Measurements from ENCODE around the gene LTBP4.

Gene LTBP4

DNA sequence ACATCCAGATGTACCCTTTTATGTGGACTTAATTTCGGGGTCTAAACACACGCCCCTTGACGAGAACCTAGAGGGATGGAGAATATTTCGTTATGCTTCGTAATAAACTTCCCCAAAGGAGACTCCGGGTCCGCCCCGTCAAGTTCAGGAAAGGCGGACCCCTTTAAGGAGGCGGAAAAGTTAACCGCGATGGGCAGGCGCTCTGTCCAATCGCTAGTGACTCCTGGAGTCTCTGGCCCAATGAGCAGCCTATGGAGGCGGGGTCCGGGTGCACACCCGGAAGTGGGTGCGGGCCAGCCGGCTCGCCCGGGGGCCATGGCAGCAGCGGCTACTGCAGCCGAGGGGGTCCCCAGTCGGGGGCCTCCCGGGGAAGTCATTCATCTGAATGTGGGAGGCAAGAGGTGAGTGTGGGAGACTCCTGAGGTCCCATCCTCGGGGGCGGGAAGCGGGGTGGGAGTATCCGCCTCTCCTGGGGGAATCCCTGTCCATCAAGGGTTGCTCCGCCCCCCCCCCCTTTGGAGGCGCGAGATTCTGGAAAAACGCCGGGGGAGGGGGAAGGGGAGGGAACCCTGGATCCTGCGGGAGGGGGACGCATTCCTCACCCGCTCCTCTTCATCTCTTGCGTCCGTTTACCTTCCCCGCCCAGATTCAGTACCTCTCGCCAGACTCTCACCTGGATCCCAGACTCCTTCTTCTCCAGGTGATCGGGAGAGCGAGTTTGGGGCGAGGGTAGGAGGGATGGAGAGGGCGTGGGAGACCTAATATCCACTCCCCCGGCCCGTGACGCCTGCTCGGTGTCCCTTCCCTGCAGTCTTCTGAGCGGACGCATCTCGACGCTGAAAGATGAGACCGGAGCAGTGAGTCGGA is 24.4 kb upstream of the LTBP4 start, which contains the start of gene SHKBP1:
Gene SHKBP1, plus strand, starts transcription at position 289 of the 867 bp plus-strand sequence. Its CDS starts 27 bp downstream, at position 316.
- ChIA-PET CTCF (no interaction called here), POLR2A (interaction anchor here (0.5 kb wide), 1 partner anchor 240 kb away, joined by 8 read pairs; no protein-coding TSS in a partner anchor)
- TF ChIP-seq, protein P1, sequence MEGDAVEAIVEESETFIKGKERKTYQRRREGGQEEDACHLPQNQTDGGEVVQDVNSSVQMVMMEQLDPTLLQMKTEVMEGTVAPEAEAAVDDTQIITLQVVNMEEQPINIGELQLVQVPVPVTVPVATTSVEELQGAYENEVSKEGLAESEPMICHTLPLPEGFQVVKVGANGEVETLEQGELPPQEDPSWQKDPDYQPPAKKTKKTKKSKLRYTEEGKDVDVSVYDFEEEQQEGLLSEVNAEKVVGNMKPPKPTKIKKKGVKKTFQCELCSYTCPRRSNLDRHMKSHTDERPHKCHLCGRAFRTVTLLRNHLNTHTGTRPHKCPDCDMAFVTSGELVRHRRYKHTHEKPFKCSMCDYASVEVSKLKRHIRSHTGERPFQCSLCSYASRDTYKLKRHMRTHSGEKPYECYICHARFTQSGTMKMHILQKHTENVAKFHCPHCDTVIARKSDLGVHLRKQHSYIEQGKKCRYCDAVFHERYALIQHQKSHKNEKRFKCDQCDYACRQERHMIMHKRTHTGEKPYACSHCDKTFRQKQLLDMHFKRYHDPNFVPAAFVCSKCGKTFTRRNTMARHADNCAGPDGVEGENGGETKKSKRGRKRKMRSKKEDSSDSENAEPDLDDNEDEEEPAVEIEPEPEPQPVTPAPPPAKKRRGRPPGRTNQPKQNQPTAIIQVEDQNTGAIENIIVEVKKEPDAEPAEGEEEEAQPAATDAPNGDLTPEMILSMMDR (IDR thresholded peaks at IDR 0.05; ENCODE audit: control extremely low read depth, extremely low read depth, low read depth, missing control alignments): no peak

DNA sequence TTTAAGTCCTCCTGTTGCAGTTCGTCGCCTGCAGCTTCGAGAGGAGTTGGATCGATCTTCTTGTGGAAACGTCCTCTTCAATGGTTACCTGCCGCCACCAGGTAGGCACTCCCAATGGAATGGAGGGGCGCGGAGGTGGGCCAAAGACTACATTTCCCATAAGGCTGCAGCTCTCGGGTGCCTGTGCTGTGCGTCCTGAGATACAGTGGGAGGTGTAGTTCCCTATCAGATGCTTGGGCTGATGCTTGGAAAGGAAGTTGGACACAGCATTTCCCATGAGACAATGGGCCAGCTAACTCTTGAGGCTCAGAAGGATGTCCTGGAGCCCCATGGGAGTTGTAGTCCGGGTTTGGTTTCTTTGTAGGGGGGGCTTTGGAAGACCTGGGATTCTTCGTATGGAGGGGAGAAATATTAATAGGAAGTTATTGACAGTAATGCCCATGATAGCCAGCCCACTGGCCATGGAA is 22.7 kb upstream of the LTBP4 start:
- TF ChIP-seq, protein P1 (IDR thresholded peaks at IDR 0.05; ENCODE audit: control extremely low read depth, extremely low read depth, low read depth, missing control alignments): no peak
- CTCF ChIA-PET: interaction anchor here (0.8 to 1.5 kb wide), 3 partner anchors 8 to 273 kb away, joined by 3 to 7 read pairs (median 3); no protein-coding TSS in a partner anchor
- DNase-seq (ENCODE audit: extremely low spot score): no peak
- POLR2A ChIA-PET: no interaction called here

More for the DNA sequence above, 24.4 kb upstream of the LTBP4 start, which contains the start of gene SHKBP1:
- peak; percentile 99 for DNase-seq (ENCODE audit: extremely low spot score)

DNA sequence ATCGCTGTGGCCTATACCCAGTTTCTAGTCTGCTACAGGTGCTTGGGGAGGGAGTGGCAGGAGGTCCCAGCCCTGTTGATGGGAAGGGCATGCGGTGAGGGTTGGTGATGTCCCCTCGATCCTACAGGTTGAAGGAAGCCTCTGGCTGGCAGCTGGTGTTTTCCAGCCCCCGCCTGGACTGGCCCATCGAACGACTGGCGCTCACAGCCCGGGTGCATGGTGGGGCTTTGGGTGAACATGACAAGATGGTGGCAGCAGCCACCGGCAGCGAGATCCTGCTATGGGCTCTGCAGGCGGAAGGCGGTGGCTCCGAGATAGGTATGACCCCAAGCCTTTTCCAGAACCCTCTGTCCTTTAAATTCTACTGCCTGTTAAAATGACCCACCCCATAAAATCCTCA is 20.6 kb upstream of the LTBP4 start:
- POLR2A ChIA-PET: no interaction called here
- CTCF ChIA-PET: interaction anchor here (0.9 to 1.1 kb wide), 2 partner anchors 19 to 57 kb away, joined by 3 read pairs; no protein-coding TSS in a partner anchor
- DNase-seq (ENCODE audit: extremely low spot score): no peak
- TF ChIP-seq, protein P1 (IDR thresholded peaks at IDR 0.05; ENCODE audit: control extremely low read depth, extremely low read depth, low read depth, missing control alignments): no peak

DNA sequence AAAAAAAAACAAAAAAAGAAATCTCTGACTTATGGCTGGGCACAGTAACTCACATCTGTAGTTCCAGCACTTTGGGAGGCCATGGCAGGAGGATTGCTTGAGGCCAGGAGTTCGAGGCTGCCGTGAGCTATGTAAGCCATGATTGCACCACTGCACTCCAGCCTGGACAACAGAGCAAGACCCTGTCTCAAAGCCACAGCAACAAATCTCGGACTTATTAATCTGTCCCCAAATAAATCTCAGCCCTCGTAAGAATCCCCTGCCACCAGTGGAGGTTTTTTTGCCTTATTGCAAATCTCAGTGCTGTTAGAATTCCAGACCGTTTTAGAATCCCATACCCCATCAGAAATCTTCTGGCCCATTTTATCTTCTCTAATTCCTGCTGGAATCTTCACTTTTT is 19.6 kb upstream of the LTBP4 start:
- no peak for DNase-seq (ENCODE audit: extremely low spot score)
- TF ChIP-seq, protein P1 (IDR thresholded peaks at IDR 0.05; ENCODE audit: control extremely low read depth, extremely low read depth, low read depth, missing control alignments): no peak
- POLR2A ChIA-PET: no interaction called here
- CTCF ChIA-PET: interaction anchor here (0.9 to 1.4 kb wide), 3 partner anchors 18 to 58 kb away, joined by 3 read pairs; partner anchors contain the start of gene LTBP4

DNA sequence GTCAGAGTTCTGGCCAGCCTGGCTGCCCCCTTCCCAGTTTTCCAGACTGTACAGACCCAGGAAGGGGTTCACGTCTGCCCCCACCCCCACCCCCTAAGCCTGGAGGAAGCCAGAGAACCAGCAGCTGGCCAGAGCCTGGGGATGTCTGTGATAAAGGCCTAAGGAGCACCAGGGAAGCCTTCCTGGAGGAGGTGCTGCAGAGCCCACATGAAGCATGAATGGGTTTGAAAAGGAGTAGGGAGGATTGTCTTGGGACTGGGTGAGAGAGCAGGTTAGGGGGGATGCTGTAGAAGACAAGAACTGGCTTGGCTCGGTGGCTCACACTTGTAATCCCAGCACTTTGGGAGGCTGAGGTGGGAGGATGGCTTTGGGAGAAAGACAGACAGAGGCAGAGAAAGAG is 18.7 kb upstream of the LTBP4 start:
- CTCF ChIA-PET: interaction anchor here (1.4 kb wide), 1 partner anchor 18 kb away, joined by 3 read pairs; the partner anchor contains the start of gene LTBP4
- TF ChIP-seq, protein P1 (IDR thresholded peaks at IDR 0.05; ENCODE audit: control extremely low read depth, extremely low read depth, low read depth, missing control alignments): no peak
- POLR2A ChIA-PET: no interaction called here
- no peak for DNase-seq (ENCODE audit: extremely low spot score)

DNA sequence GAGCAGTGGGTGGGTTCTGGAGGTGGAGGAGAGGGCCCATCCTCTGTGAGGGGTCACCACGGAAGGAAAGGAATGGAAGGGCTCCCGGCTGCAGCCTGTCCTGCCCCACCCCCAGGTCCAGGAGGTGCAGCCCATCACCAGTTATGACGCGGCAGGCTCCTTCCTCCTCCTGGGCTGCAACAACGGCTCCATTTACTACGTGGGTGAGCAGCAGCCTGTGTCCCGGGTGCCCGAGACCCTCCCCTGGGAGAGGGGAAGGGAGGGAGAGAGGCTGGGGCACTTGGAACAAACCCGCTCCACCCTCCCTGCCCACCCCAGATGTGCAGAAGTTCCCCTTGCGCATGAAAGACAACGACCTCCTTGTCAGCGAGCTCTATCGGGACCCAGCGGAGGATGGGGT is 17.9 kb upstream of the LTBP4 start:
- ChIA-PET CTCF (interaction anchor here (0.9 to 1.9 kb wide), 2 partner anchors 11 to 16 kb away, joined by 5 to 6 read pairs; no protein-coding TSS in a partner anchor), POLR2A (no interaction called here)
- DNase-seq (ENCODE audit: extremely low spot score): no peak
- TF ChIP-seq, protein P1 (IDR thresholded peaks at IDR 0.05; ENCODE audit: control extremely low read depth, extremely low read depth, low read depth, missing control alignments): no peak
